BLaER1 (cell line): Measurements from ENCODE around the gene FOXM1.

Source experiments
- H3K27ac ChIP-seq: shearing (Covaris generic); formaldehyde crosslinking; 2 replicates; pipeline ENCODE4 v1.8.1; 2022
- H3K27me3 ChIP-seq: shearing (Covaris generic); formaldehyde crosslinking; 2 replicates; pipeline ENCODE4 v1.8.1; 2022
- H3K36me3 ChIP-seq: shearing (Covaris generic); formaldehyde crosslinking; 2 replicates; pipeline ENCODE4 v1.8.1; 2022
- H3K4me1 ChIP-seq: shearing (Covaris generic); formaldehyde crosslinking; 2 replicates; pipeline ENCODE4 v1.8.1; 2022
- H3K4me2 ChIP-seq: shearing (Covaris generic); formaldehyde crosslinking; 2 replicates; pipeline ENCODE4 v1.8.1; 2022
- H3K4me3 ChIP-seq: shearing (Covaris generic); formaldehyde crosslinking; 2 replicates; pipeline ENCODE4 v1.8.1; 2022
- H3K9ac ChIP-seq: shearing (Covaris generic); formaldehyde crosslinking; 2 replicates; pipeline ENCODE4 v1.8.1; 2022
- H3K9me3 ChIP-seq: shearing (Covaris generic); formaldehyde crosslinking; 2 replicates; pipeline ENCODE4 v1.8.1; 2022
- H4K20me1 ChIP-seq: shearing (Covaris generic); formaldehyde crosslinking; 2 replicates; pipeline ENCODE4 v1.8.1; 2022
- Cebpa-rat ChIP-seq: shearing (Covaris generic); IDR thresholded peaks from 2 replicates; pipeline ENCODE4 v1.8.1; 2022

FOXM1 gene

GRCh38 chr12:2877047-2877952 is at the start of gene FOXM1, which contains the start of gene RHNO1:
TSS of gene FOXM1 (minus strand) at chr12:2877174. CDS start at chr12:2874478, 2,696 bp downstream.
TSS of gene RHNO1 (plus strand) at chr12:2877223. CDS start at chr12:2885367, 8,144 bp downstream.
- TF ChIP-seq Cebpa-rat: no peak
- H3K27ac ChIP-seq: peak within 1 kb of the TSS; percentile 94
- H4K20me1 ChIP-seq: peaks cover 12% of the 10 kb centered on the region; the same call in 1 of the 2 replicates
- no peaks in the 10 kb centered on the region for H3K27me3 ChIP-seq
- H3K9ac ChIP-seq: peak within 1 kb of the TSS; percentile 93
- no peaks in the 10 kb centered on the region for H3K9me3 ChIP-seq
- peak within 1 kb of the TSS; percentile 90 for H3K4me2 ChIP-seq
- peak within 1 kb of the TSS; percentile 95 for H3K4me3 ChIP-seq
- peaks cover 53% of the 10 kb centered on the region for H3K36me3 ChIP-seq
- H3K4me1 ChIP-seq: peaks cover 40% of the 10 kb centered on the region

GRCh38 chr12:2925322-2925995 is 48.5 kb upstream of the FOXM1 start:
- Histone ChIP-seq H4K20me1 (no peaks in the 10 kb centered on the region), H3K27ac (no peak overlapping the region), H3K9me3 (no peaks in the 10 kb centered on the region), H3K27me3 (no peaks in the 10 kb centered on the region), H3K36me3 (peaks cover 80% of the 10 kb centered on the region), H3K9ac (no peak overlapping the region), H3K4me2 (no peak overlapping the region), H3K4me3 (no peak overlapping the region), H3K4me1 (no peaks in the 10 kb centered on the region)
- no peak for TF ChIP-seq Cebpa-rat

GRCh38 chr12:2924019-2924418 is 47.0 kb upstream of the FOXM1 start:
- TF ChIP-seq Cebpa-rat: no peak
- Histone ChIP-seq H4K20me1 (no peaks in the 10 kb centered on the region), H3K9me3 (no peaks in the 10 kb centered on the region), H3K9ac (no peak overlapping the region), H3K27ac (no peak overlapping the region), H3K4me3 (no peak overlapping the region), H3K4me2 (no peak overlapping the region), H3K4me1 (peaks cover 12% of the 10 kb centered on the region), H3K27me3 (no peaks in the 10 kb centered on the region), H3K36me3 (peaks cover 71% of the 10 kb centered on the region)

GRCh38 chr12:2923057-2923456 is 46.1 kb upstream of the FOXM1 start:
- no peaks in the 10 kb centered on the region for H3K27me3 ChIP-seq
- no peak overlapping the region for H3K9ac ChIP-seq
- H3K4me1 ChIP-seq: peaks cover 12% of the 10 kb centered on the region
- H3K36me3 ChIP-seq: peaks cover 75% of the 10 kb centered on the region
- no peak overlapping the region for H3K27ac ChIP-seq
- H3K9me3 ChIP-seq: no peaks in the 10 kb centered on the region
- no peak overlapping the region for H3K4me3 ChIP-seq
- no peak overlapping the region for H3K4me2 ChIP-seq
- H4K20me1 ChIP-seq: no peaks in the 10 kb centered on the region
- no peak for TF ChIP-seq Cebpa-rat

- Histone ChIP-seq H3K4me3 (no peak overlapping the region), H3K9ac (no peak overlapping the region), H3K4me1 (peaks cover 12% of the 10 kb centered on the region), H3K36me3 (peaks cover 70% of the 10 kb centered on the region), H3K27ac (no peak overlapping the region), H3K27me3 (no peaks in the 10 kb centered on the region), H4K20me1 (no peaks in the 10 kb centered on the region), H3K9me3 (no peaks in the 10 kb centered on the region), H3K4me2 (no peak overlapping the region)
- no peak for TF ChIP-seq Cebpa-rat
Measured at GRCh38 chr12:2922329-2922728, 45.4 kb upstream of the FOXM1 start.

- Histone ChIP-seq H3K9me3 (no peaks in the 10 kb centered on the region), H3K36me3 (peaks cover 61% of the 10 kb centered on the region), H3K9ac (no peak overlapping the region), H4K20me1 (no peaks in the 10 kb centered on the region), H3K27ac (no peak overlapping the region), H3K4me1 (peaks cover 12% of the 10 kb centered on the region), H3K4me3 (no peak overlapping the region), H3K4me2 (no peak overlapping the region), H3K27me3 (no peaks in the 10 kb centered on the region)
- TF ChIP-seq Cebpa-rat: no peak
Measured at GRCh38 chr12:2919249-2919648, 42.3 kb upstream of the FOXM1 start.

GRCh38 chr12:2912216-2912575 is 35.2 kb upstream of the FOXM1 start:
- Histone ChIP-seq H3K9me3 (no peaks in the 10 kb centered on the region), H4K20me1 (0 out of 2 replicates have a peak, but pooled peaks cover 5% of the 10 kb centered on the region), H3K4me3 (no peak overlapping the region), H3K9ac (no peak overlapping the region), H3K27ac (no peak overlapping the region), H3K4me1 (no peaks in the 10 kb centered on the region), H3K4me2 (no peak overlapping the region), H3K36me3 (peaks cover 44% of the 10 kb centered on the region), H3K27me3 (no peaks in the 10 kb centered on the region)
- no peak for TF ChIP-seq Cebpa-rat

GRCh38 chr12:2904260-2904659 is 27.3 kb upstream of the FOXM1 start:
- Histone ChIP-seq H3K4me1 (peaks cover 11% of the 10 kb centered on the region), H4K20me1 (peaks cover 5% of the 10 kb centered on the region; the same call in 1 of the 2 replicates), H3K36me3 (no peaks in the 10 kb centered on the region), H3K9ac (no peak overlapping the region), H3K27ac (no peak overlapping the region), H3K27me3 (no peaks in the 10 kb centered on the region), H3K4me3 (no peak overlapping the region), H3K9me3 (no peaks in the 10 kb centered on the region), H3K4me2 (peak overlapping the region; percentile 33; the same call in 1 of the 2 replicates)
- no peak for TF ChIP-seq Cebpa-rat

- Histone ChIP-seq H3K27ac (no peak overlapping the region), H3K4me2 (no peak overlapping the region), H3K9me3 (no peaks in the 10 kb centered on the region), H3K27me3 (no peaks in the 10 kb centered on the region), H3K4me3 (no peak overlapping the region), H3K9ac (no peak overlapping the region), H3K36me3 (no peaks in the 10 kb centered on the region), H4K20me1 (no peaks in the 10 kb centered on the region; the same call in 1 of the 2 replicates), H3K4me1 (peaks cover 11% of the 10 kb centered on the region)
- TF ChIP-seq Cebpa-rat: no peak
Measured at GRCh38 chr12:2902272-2902880, 25.4 kb upstream of the FOXM1 start.
